ENCODE data around the gene BMPR1A.
"Not testable (repeated sequence)": the region's sequence is repeated elsewhere in the genome, so short reads cannot be mapped to it uniquely, and the experiment has no call there.

BMPR1A gene

DNA sequence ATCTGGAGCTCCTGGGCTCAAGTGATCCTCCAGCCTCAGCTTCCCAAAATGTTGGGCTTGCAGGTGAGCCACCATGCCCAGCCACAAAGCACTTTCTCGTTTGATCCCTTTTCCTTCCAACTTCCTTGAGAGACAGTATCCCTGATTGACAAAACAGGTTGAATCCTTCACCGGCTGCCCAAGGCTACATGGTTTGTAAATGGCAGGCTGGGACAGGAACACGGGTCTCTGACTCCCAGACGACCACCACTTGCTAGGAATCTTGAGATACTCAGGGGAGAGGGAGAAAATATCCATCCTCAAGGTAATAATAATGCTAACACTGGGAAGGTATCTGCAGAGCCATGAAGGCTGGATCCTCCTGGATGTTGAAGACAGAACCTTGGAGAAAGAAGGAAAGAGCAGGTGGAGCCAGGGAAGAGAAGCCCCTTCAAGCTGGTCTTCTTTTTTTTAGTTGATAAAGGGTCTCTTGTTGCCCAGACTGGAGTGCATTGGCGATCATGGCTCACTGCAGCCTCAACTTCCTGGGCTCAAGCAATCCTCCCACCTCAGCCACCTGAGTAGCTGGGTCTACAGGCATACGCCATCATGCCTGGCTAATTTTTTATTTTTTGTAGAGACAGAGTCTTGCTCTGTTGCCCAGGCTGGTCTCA, 181.2 kb downstream of the BMPR1A start:
- no peaks in the 10 kb centered on the region for H4K20me1 ChIP-seq (ENCODE audit: insufficient read depth, low read length)
- no peak for TF ChIP-seq EZH2phosphoT487 (IDR thresholded peaks at IDR 0.05; ENCODE audit: low read depth)
- TF ChIP-seq, protein P1, sequence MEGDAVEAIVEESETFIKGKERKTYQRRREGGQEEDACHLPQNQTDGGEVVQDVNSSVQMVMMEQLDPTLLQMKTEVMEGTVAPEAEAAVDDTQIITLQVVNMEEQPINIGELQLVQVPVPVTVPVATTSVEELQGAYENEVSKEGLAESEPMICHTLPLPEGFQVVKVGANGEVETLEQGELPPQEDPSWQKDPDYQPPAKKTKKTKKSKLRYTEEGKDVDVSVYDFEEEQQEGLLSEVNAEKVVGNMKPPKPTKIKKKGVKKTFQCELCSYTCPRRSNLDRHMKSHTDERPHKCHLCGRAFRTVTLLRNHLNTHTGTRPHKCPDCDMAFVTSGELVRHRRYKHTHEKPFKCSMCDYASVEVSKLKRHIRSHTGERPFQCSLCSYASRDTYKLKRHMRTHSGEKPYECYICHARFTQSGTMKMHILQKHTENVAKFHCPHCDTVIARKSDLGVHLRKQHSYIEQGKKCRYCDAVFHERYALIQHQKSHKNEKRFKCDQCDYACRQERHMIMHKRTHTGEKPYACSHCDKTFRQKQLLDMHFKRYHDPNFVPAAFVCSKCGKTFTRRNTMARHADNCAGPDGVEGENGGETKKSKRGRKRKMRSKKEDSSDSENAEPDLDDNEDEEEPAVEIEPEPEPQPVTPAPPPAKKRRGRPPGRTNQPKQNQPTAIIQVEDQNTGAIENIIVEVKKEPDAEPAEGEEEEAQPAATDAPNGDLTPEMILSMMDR (IDR thresholded peaks at IDR 0.05; ENCODE audit: low read depth, low read length), result no peak
- H3K27ac ChIP-seq (ENCODE audit: low read length), result no peak overlapping the region
- H3K4me1 ChIP-seq (ENCODE audit: low read length), result no peaks in the 10 kb centered on the region
- H2AFZ ChIP-seq (ENCODE audit: low read depth, low read length), result no peak overlapping the region
- no peak overlapping the region for H3K4me3 ChIP-seq (ENCODE audit: low read length)
- no peak overlapping the region for H3K4me2 ChIP-seq (ENCODE audit: low read length)
- H3K27me3 ChIP-seq (ENCODE audit: low read depth, low read length), result no peaks in the 10 kb centered on the region
- no peaks in the 10 kb centered on the region for H3K79me2 ChIP-seq (ENCODE audit: low read length)
- no peak overlapping the region for H3K9ac ChIP-seq (ENCODE audit: low read length)
- H3K9me3 ChIP-seq (ENCODE audit: insufficient read depth, low read length), result no peaks in the 10 kb centered on the region
- peaks cover 6% of the 10 kb centered on the region for H3K36me3 ChIP-seq (replicated peaks; ENCODE audit: low read depth, low read length)

DNA sequence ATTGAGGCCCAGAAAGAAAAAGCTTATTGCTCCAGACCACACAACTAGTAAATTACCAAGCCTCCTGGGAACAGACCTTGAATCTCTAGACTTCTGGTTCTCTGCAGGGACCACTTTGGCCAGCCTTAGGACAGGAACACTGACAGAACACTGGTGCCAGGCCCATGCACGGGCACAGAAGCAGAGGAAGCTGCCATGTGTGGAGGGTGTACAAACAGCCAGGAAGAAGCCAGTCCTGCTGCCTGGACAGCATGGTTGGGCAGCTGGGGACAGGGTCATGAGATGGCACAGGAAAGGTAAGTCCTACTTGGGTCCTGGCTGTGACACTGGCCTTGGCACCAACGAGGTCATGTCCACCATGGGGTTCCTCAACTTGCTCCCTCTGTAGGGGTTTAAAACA, 181.8 kb downstream of the BMPR1A start:
- Histone ChIP-seq H3K9ac (ENCODE audit: low read length) (no peak overlapping the region), H3K27me3 (ENCODE audit: low read depth, low read length) (no peaks in the 10 kb centered on the region)

DNA sequence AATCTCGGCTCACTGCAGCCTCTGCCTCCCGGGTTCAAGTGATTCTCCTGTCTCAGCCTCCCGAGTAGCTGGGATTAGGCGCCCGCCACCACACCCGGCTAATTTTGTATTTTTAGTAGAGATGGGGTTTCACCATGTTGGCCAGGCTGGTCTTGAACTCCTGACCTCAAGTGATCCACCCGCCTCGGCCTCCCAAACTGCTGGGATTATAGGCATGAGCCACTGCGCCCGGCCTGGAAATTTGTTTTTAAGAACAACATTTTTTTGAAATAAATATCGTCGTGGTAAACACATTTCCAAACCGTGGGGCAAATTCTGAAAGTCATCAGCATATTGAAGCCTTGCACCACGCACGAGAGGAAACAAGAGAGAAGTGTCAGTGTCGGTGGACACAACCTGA, 183.7 kb downstream of the BMPR1A start:
- H3K79me2 ChIP-seq (ENCODE audit: low read length); H3K9me3 ChIP-seq (ENCODE audit: insufficient read depth, low read length); H3K9ac ChIP-seq (ENCODE audit: low read length); H2AFZ ChIP-seq (ENCODE audit: low read depth, low read length); H3K4me1 ChIP-seq (ENCODE audit: low read length); H3K27ac ChIP-seq (ENCODE audit: low read length); H4K20me1 ChIP-seq (ENCODE audit: insufficient read depth, low read length); H3K4me3 ChIP-seq (ENCODE audit: low read length); H3K36me3 ChIP-seq (replicated peaks; ENCODE audit: low read depth, low read length); H3K27me3 ChIP-seq (ENCODE audit: low read depth, low read length); H3K4me2 ChIP-seq (ENCODE audit: low read length): not testable (repeated sequence)

More for the DNA sequence above, 181.8 kb downstream of the BMPR1A start:
- no peak overlapping the region for H3K4me3 ChIP-seq (ENCODE audit: low read length)
- peaks cover 6% of the 10 kb centered on the region for H3K36me3 ChIP-seq (replicated peaks; ENCODE audit: low read depth, low read length)
- H3K4me1 ChIP-seq (ENCODE audit: low read length), result no peaks in the 10 kb centered on the region
- TF ChIP-seq, protein P1 (IDR thresholded peaks at IDR 0.05; ENCODE audit: low read depth, low read length), result no peak
- TF ChIP-seq EZH2phosphoT487 (IDR thresholded peaks at IDR 0.05; ENCODE audit: low read depth), result no peak
- H3K79me2 ChIP-seq (ENCODE audit: low read length), result no peaks in the 10 kb centered on the region
- H2AFZ ChIP-seq (ENCODE audit: low read depth, low read length), result no peak overlapping the region
- H3K9me3 ChIP-seq (ENCODE audit: insufficient read depth, low read length), result no peaks in the 10 kb centered on the region
- H3K4me2 ChIP-seq (ENCODE audit: low read length), result no peak overlapping the region
- H3K27ac ChIP-seq (ENCODE audit: low read length), result no peak overlapping the region
- no peaks in the 10 kb centered on the region for H4K20me1 ChIP-seq (ENCODE audit: insufficient read depth, low read length)

DNA sequence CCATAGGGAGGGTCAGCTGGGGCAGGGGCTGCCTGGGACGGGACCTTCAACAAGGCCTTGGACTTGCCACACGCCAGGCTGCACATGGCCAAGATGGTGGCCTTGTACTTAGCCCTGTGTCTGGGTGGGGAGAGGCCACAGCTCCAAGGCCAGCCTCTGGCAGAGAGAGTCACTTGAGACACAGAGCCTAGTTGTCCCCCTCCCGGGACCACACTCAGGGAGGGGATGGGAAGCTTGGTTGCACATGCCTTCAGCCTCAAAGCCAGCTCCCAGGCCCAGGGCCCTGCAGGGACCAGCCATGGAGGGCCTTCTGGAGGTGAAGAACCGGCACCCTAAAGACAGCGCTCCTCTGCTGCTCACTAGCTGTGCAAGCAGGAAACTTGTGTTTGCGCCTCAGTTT, 184.3 kb downstream of the BMPR1A start:
- Histone ChIP-seq H3K4me2 (ENCODE audit: low read length) (no peak overlapping the region), H3K4me1 (ENCODE audit: low read length) (peaks cover 7% of the 10 kb centered on the region), H4K20me1 (ENCODE audit: insufficient read depth, low read length) (no peaks in the 10 kb centered on the region), H3K27ac (ENCODE audit: low read length) (no peak overlapping the region), H3K79me2 (ENCODE audit: low read length) (no peaks in the 10 kb centered on the region), H2AFZ (ENCODE audit: low read depth, low read length) (no peak overlapping the region), H3K27me3 (ENCODE audit: low read depth, low read length) (no peaks in the 10 kb centered on the region), H3K9me3 (ENCODE audit: insufficient read depth, low read length) (no peaks in the 10 kb centered on the region), H3K36me3 (replicated peaks; ENCODE audit: low read depth, low read length) (no peaks in the 10 kb centered on the region), H3K9ac (ENCODE audit: low read length) (no peak overlapping the region), H3K4me3 (ENCODE audit: low read length) (no peak overlapping the region)
- TF ChIP-seq EZH2phosphoT487 (IDR thresholded peaks at IDR 0.05; ENCODE audit: low read depth), result no peak
- TF ChIP-seq, protein P1 (IDR thresholded peaks at IDR 0.05; ENCODE audit: low read depth, low read length), result no peak

All from OCI-LY3 (cell line).